IPS-20b (cell line): ENCODE data around the gene COL5A1.

Source experiments
- H3K27ac ChIP-seq: one replicate; pipeline ENCODE4 v1.5.1; 2013; ENCODE audit warnings: low read length
- H3K27me3 ChIP-seq: 2 replicates; pipeline ENCODE4 v1.6.1; 2013; ENCODE audit warnings: mild to moderate bottlenecking, low read length, inconsistent platforms; ENCODE audit not compliant: insufficient read depth
- H3K36me3 ChIP-seq: 2 replicates; pipeline ENCODE4 v1.6.1; 2013; ENCODE audit warnings: low read depth, mild to moderate bottlenecking, inconsistent platforms, low read length, moderate library complexity; ENCODE audit not compliant: insufficient read depth
- H3K4me1 ChIP-seq: 2 replicates; pipeline ENCODE4 v1.6.1; 2013; ENCODE audit warnings: mild to moderate bottlenecking, control low read depth, inconsistent platforms, low read length, moderate library complexity; ENCODE audit not compliant: insufficient read depth
- H3K4me3 ChIP-seq: 2 replicates; pipeline ENCODE4 v1.5.1; 2013; ENCODE audit warnings: mild to moderate bottlenecking, low read length, inconsistent platforms
- H3K9ac ChIP-seq: 2 replicates; pipeline ENCODE4 v1.6.1; 2013; ENCODE audit warnings: low read depth, mild to moderate bottlenecking, inconsistent platforms, low read length, moderate library complexity
- H3K9me3 ChIP-seq: 2 replicates; pipeline ENCODE4 v1.6.1; 2013; ENCODE audit warnings: mild to moderate bottlenecking, low read depth, low read length, inconsistent platforms; ENCODE audit not compliant: insufficient read depth

The COL5A1 gene

GRCh38 chr9:134629586-134630392 lies 11.8 kb upstream of the COL5A1 start:
- no peak overlapping the region for H3K4me3 ChIP-seq
- no peak overlapping the region for H3K27ac ChIP-seq
- no peaks in the 10 kb centered on the region for H3K9me3 ChIP-seq
- H3K9ac ChIP-seq = no peak overlapping the region
- peaks cover 2% of the 10 kb centered on the region; the same call in 1 of the 2 replicates for H3K4me1 ChIP-seq
- no peaks in the 10 kb centered on the region for H3K36me3 ChIP-seq
- H3K27me3 ChIP-seq = no peaks in the 10 kb centered on the region

GRCh38 chr9:134630393-134630790 lies 11.2 kb upstream of the COL5A1 start:
- H3K36me3 ChIP-seq = no peaks in the 10 kb centered on the region
- no peak overlapping the region for H3K9ac ChIP-seq
- no peak overlapping the region for H3K4me3 ChIP-seq
- H3K4me1 ChIP-seq = peaks cover 2% of the 10 kb centered on the region; the same call in 1 of the 2 replicates
- H3K9me3 ChIP-seq = no peaks in the 10 kb centered on the region
- H3K27me3 ChIP-seq = no peaks in the 10 kb centered on the region
- no peak overlapping the region for H3K27ac ChIP-seq

- Histone ChIP-seq H3K9ac (no peak overlapping the region), H3K36me3 (no peaks in the 10 kb centered on the region), H3K4me1 (peaks cover 2% of the 10 kb centered on the region; the same call in 1 of the 2 replicates), H3K27me3 (no peaks in the 10 kb centered on the region), H3K27ac (no peak overlapping the region), H3K4me3 (no peak overlapping the region), H3K9me3 (no peaks in the 10 kb centered on the region)
Measured at GRCh38 chr9:134630861-134631260, 10.7 kb upstream of the COL5A1 start.

GRCh38 chr9:134631881-134632280 lies 9.7 kb upstream of the COL5A1 start:
- H3K9ac ChIP-seq = no peak overlapping the region
- H3K9me3 ChIP-seq = no peaks in the 10 kb centered on the region
- no peaks in the 10 kb centered on the region; the same call in 1 of the 2 replicates for H3K4me1 ChIP-seq
- H3K27me3 ChIP-seq = no peaks in the 10 kb centered on the region
- no peak overlapping the region for H3K27ac ChIP-seq
- no peak overlapping the region for H3K4me3 ChIP-seq
- no peaks in the 10 kb centered on the region for H3K36me3 ChIP-seq

- Histone ChIP-seq H3K27me3 (no peaks in the 10 kb centered on the region), H3K27ac (no peak overlapping the region), H3K36me3 (no peaks in the 10 kb centered on the region), H3K4me3 (no peak overlapping the region), H3K9ac (no peak overlapping the region), H3K4me1 (no peaks in the 10 kb centered on the region; the same call in 1 of the 2 replicates), H3K9me3 (no peaks in the 10 kb centered on the region)
Measured at GRCh38 chr9:134632329-134632728, 9.3 kb upstream of the COL5A1 start.

- no peak overlapping the region for H3K9ac ChIP-seq
- H3K27me3 ChIP-seq = no peaks in the 10 kb centered on the region; the same call in 1 of the 2 replicates
- H3K36me3 ChIP-seq = no peaks in the 10 kb centered on the region
- H3K27ac ChIP-seq = no peak overlapping the region
- H3K4me1 ChIP-seq = no peaks in the 10 kb centered on the region; the same call in 1 of the 2 replicates
- no peaks in the 10 kb centered on the region for H3K9me3 ChIP-seq
- H3K4me3 ChIP-seq = no peak overlapping the region
Measured at GRCh38 chr9:134633362-134634142, 8.1 kb upstream of the COL5A1 start.

- Histone ChIP-seq H3K4me1 (no peaks in the 10 kb centered on the region; the same call in 1 of the 2 replicates), H3K9ac (no peak overlapping the region), H3K27ac (no peak overlapping the region), H3K4me3 (no peak overlapping the region), H3K36me3 (no peaks in the 10 kb centered on the region), H3K27me3 (no peaks in the 10 kb centered on the region; the same call in 1 of the 2 replicates), H3K9me3 (no peaks in the 10 kb centered on the region)
Measured at GRCh38 chr9:134634176-134634575, 7.4 kb upstream of the COL5A1 start.

GRCh38 chr9:134634667-134635230 lies 6.9 kb upstream of the COL5A1 start:
- Histone ChIP-seq H3K36me3 (no peaks in the 10 kb centered on the region), H3K4me1 (no peaks in the 10 kb centered on the region; the same call in 1 of the 2 replicates), H3K4me3 (no peak overlapping the region), H3K27ac (no peak overlapping the region), H3K27me3 (no peaks in the 10 kb centered on the region; the same call in 1 of the 2 replicates), H3K9ac (no peak overlapping the region), H3K9me3 (no peaks in the 10 kb centered on the region)

- Histone ChIP-seq H3K27me3 (no peaks in the 10 kb centered on the region; the same call in none of the 2 replicates), H3K4me3 (no peak overlapping the region), H3K9ac (no peak overlapping the region), H3K36me3 (no peaks in the 10 kb centered on the region), H3K9me3 (no peaks in the 10 kb centered on the region), H3K4me1 (peaks cover 3% of the 10 kb centered on the region; the same call in 1 of the 2 replicates), H3K27ac (no peak overlapping the region)
Measured at GRCh38 chr9:134635351-134636148, 6.1 kb upstream of the COL5A1 start.

GRCh38 chr9:134636149-134636507 lies 5.5 kb upstream of the COL5A1 start:
- H3K4me3 ChIP-seq = no peak overlapping the region
- H3K4me1 ChIP-seq = peaks cover 7% of the 10 kb centered on the region; the same call in 1 of the 2 replicates
- H3K36me3 ChIP-seq = no peaks in the 10 kb centered on the region
- no peaks in the 10 kb centered on the region; the same call in none of the 2 replicates for H3K27me3 ChIP-seq
- H3K9ac ChIP-seq = no peak overlapping the region
- H3K9me3 ChIP-seq = no peaks in the 10 kb centered on the region
- H3K27ac ChIP-seq = no peak overlapping the region

- Histone ChIP-seq H3K36me3 (no peaks in the 10 kb centered on the region), H3K27ac (no peak overlapping the region), H3K9me3 (no peaks in the 10 kb centered on the region), H3K4me1 (peaks cover 7% of the 10 kb centered on the region; the same call in 1 of the 2 replicates), H3K27me3 (peaks cover under 1% of the 10 kb centered on the region), H3K9ac (no peak overlapping the region), H3K4me3 (no peak overlapping the region)
Measured at GRCh38 chr9:134637241-134637640, 4.4 kb upstream of the COL5A1 start.
